ENCODE results near the gene RAVER1.
"Not testable (repeated sequence)": the region's sequence is repeated elsewhere in the genome, so short reads cannot be mapped to it uniquely, and the experiment has no call there.

RAVER1 gene

GRCh38 chr19:10290357-10290875 lies 42.9 kb downstream of the RAVER1 start:
- no peak for DNase-seq (ENCODE audit: low read depth)

- DNase-seq (ENCODE audit: low read depth) = peak; percentile 73
Observed at GRCh38 chr19:10289836-10290356, 43.4 kb downstream of the RAVER1 start, which contains the start of gene ICAM5. Gene ICAM5 (plus strand): TSS chr19:10289952. CDS start chr19:10290044, 92 bp downstream.

GRCh38 chr19:10289167-10289835 lies 44.0 kb downstream of the RAVER1 start:
- peak; percentile 60 for DNase-seq (ENCODE audit: low read depth)

- DNase-seq (ENCODE audit: low read depth) = peak; percentile 26
Observed at GRCh38 chr19:10288662-10289166, 44.6 kb downstream of the RAVER1 start.

GRCh38 chr19:10286803-10287737 lies 46.3 kb downstream of the RAVER1 start, which contains the start of gene ICAM4:
Gene ICAM4 (plus strand): TSS chr19:10286955. CDS start chr19:10287013, 58 bp downstream.
- DNase-seq (ENCODE audit: low read depth) = no peak

GRCh38 chr19:10285393-10285792 lies 47.9 kb downstream of the RAVER1 start:
- no peak for DNase-seq (ENCODE audit: low read depth)

- DNase-seq (ENCODE audit: low read depth) = no peak
Observed at GRCh38 chr19:10284960-10285278, 48.4 kb downstream of the RAVER1 start.

GRCh38 chr19:10284065-10284959 lies 49.0 kb downstream of the RAVER1 start:
- no peak for DNase-seq (ENCODE audit: low read depth)

- DNase-seq (ENCODE audit: low read depth) = no peak
Observed at GRCh38 chr19:10283301-10284064, 49.8 kb downstream of the RAVER1 start.

GRCh38 chr19:10282043-10282442 lies 51.3 kb downstream of the RAVER1 start:
- DNase-seq (ENCODE audit: low read depth) = not testable (repeated sequence)

GRCh38 chr19:10279737-10280442 lies 53.4 kb downstream of the RAVER1 start:
- DNase-seq (ENCODE audit: low read depth) = no peak

GRCh38 chr19:10278935-10279334 lies 54.4 kb downstream of the RAVER1 start:
- no peak for DNase-seq (ENCODE audit: low read depth)

- no peak for DNase-seq (ENCODE audit: low read depth)
Observed at GRCh38 chr19:10277795-10278589, 55.3 kb downstream of the RAVER1 start.

- no peak for DNase-seq (ENCODE audit: low read depth)
Observed at GRCh38 chr19:10274589-10274988, 58.7 kb downstream of the RAVER1 start.

GRCh38 chr19:10271543-10272086 lies 61.7 kb downstream of the RAVER1 start:
- DNase-seq (ENCODE audit: low read depth) = no peak

GRCh38 chr19:10270616-10271394 lies 62.5 kb downstream of the RAVER1 start, which contains the start of gene ICAM1:
Gene ICAM1 (plus strand): TSS chr19:10271120. CDS start chr19:10271160, 40 bp downstream.
- peak; percentile 60 for DNase-seq (ENCODE audit: low read depth)

- DNase-seq (ENCODE audit: low read depth) = no peak
Observed at GRCh38 chr19:10270180-10270615, 63.1 kb downstream of the RAVER1 start.
